HCT116 (cell line): Measurements from ENCODE around the gene AGBL1. TPM values are rescaled to one million over a fixed set of nuclear protein-coding genes. Genes with fewer than 3 reads are reported as not detected.

Experiments
- ATAC-seq: fragments of 200-7000 bp; cut with Tn5 transposase; 2 replicates; pipeline ENCODE4 v1.9.1; 2020; ENCODE audit warnings: mild to moderate bottlenecking, moderate library complexity
- BruUV-seq: library from RNA; stranded (reverse); fragments of 400-500 nt; replicated peaks from 2 replicates; lab custom pipeline; 2021; lab: Mats Ljungman, UMichigan
- CTCF ChIA-PET: fragments of 300-600 bp; sonication (Branson Sonifier 250); formaldehyde crosslinking; loops from one replicate; lab custom pipeline; 2021; ENCODE audit warnings: antibody characterized with exemption; lab: Charles Lee
- POLR2A ChIA-PET: fragments of 300-600, 350-600 bp; sonication (Branson Sonifier 250); formaldehyde crosslinking; loops from one replicate; lab custom pipeline; 2021; ENCODE audit warnings: antibody characterized with exemption; lab: Charles Lee
- RAD21 ChIA-PET, 2 experiments: fragments of 300-600 bp; sonication (Branson Sonifier 250); formaldehyde crosslinking; loops; one replicate each; lab custom pipeline; 2023; ENCODE audit warnings: low total read pairs in 2 of 2; ENCODE audit not compliant: uncharacterized antibody in 2 of 2, unreplicated experiment in 2 of 2, low non-redundant PET in 1 of 2; lab: Charles Lee
- DNase-seq: peaks from one replicate; pipeline ENCODE4 v3.0.0-alpha.2; 2010; ENCODE audit warnings: low read depth, low spot score
- H2AFZ ChIP-seq: fragments of 200-600 bp; shearing (Covaris generic), sonication (generic); 2 replicates; pipeline ENCODE4 v1.6.1; 2017; ENCODE audit warnings: low read depth, mixed run types, mixed read lengths, antibody characterized with exemption, low read length; ENCODE audit not compliant: poor library complexity, severe bottlenecking
- H3K27ac ChIP-seq: 2 replicates; pipeline ENCODE4 v1.5.1; 2012; ENCODE audit warnings: low read depth, low read length
- H3K27me3 ChIP-seq: fragments of 200-600 bp; sonication (generic); 2 replicates; pipeline ENCODE4 v1.6.1; 2016; ENCODE audit warnings: mixed run types, low read length, mixed read lengths; ENCODE audit not compliant: insufficient read depth
- H3K36me3 ChIP-seq, 2 experiments: fragments of 200-500 bp in 1 of 2; fragments of 200-600 bp in 1 of 2; sonication (Bioruptor generic) in 1 of 2; sonication (generic) in 1 of 2; 2 replicates each; pipeline versions ENCODE4 v1.5.1 to v1.6.1; 2014 to 2016; ENCODE audit warnings: low read length in 2 of 2, inconsistent platforms in 1 of 2, mixed read lengths in 1 of 2, mixed run types in 1 of 2; ENCODE audit not compliant: insufficient read depth in 2 of 2, control insufficient read depth in 1 of 2
- H3K4me1 ChIP-seq, 2 experiments: fragments of 200-600 bp in 1 of 2; sonication (generic) in 1 of 2; 2 replicates each; pipeline versions ENCODE4 v1.5.1 to v1.6.1; 2012 to 2017; ENCODE audit warnings: low read length in 2 of 2, inconsistent platforms in 1 of 2, mild to moderate bottlenecking in 1 of 2, mixed read lengths in 1 of 2, mixed run types in 1 of 2, moderate library complexity in 1 of 2; ENCODE audit not compliant: insufficient read depth in 2 of 2, control insufficient read depth in 1 of 2
- H3K4me2 ChIP-seq: fragments of 200-600 bp; sonication (generic); 2 replicates; pipeline ENCODE4 v1.6.1; 2017; ENCODE audit warnings: mixed run types, low read length, mixed read lengths
- H3K4me3 ChIP-seq, 2 experiments: fragments of 200-600 bp in 1 of 2; sonication (generic) in 1 of 2; replicated peaks in 1 of 2; 2 replicates each; pipeline ENCODE4 v1.5.1; 2011 to 2016; ENCODE audit warnings: low read length in 2 of 2, control low read depth in 1 of 2, low read depth in 1 of 2, mild to moderate bottlenecking in 1 of 2, mixed read lengths in 1 of 2, mixed run types in 1 of 2
- H3K79me2 ChIP-seq: fragments of 200-600 bp; sonication (generic); 2 replicates; pipeline ENCODE4 v1.6.1; 2017; ENCODE audit warnings: mild to moderate bottlenecking, mixed run types, low read length, moderate library complexity, mixed read lengths; ENCODE audit not compliant: insufficient read depth
- H3K9ac ChIP-seq: fragments of 200-600 bp; sonication (generic); 2 replicates; pipeline ENCODE4 v1.6.1; 2016; ENCODE audit warnings: low read length, mixed read lengths
- H3K9me2 ChIP-seq: fragments of 200-600 bp; sonication (generic), shearing (Covaris generic); 2 replicates; pipeline ENCODE4 v1.6.1; 2017; ENCODE audit warnings: mixed run types, mild to moderate bottlenecking, moderate library complexity; ENCODE audit not compliant: insufficient read depth
- H3K9me3 ChIP-seq, 2 experiments: fragments of 200-500 bp in 1 of 2; fragments of 200-600 bp in 1 of 2; sonication (Bioruptor generic) in 1 of 2; sonication (generic) in 1 of 2; 2 replicates each; pipeline ENCODE4 v1.6.1; 2014 to 2017; ENCODE audit warnings: low read length in 2 of 2, mixed read lengths in 2 of 2, inconsistent platforms in 1 of 2, low read depth in 1 of 2, mild to moderate bottlenecking in 1 of 2, mixed run types in 1 of 2, moderate library complexity in 1 of 2; ENCODE audit not compliant: control insufficient read depth in 1 of 2, insufficient read depth in 1 of 2
- H4K20me1 ChIP-seq: fragments of 200-600 bp; sonication (generic), shearing (Covaris generic); 2 replicates; pipeline ENCODE4 v1.6.1; 2017; ENCODE audit warnings: mixed run types, mild to moderate bottlenecking, moderate library complexity; ENCODE audit not compliant: insufficient read depth
- CBX3 ChIP-seq: IDR thresholded peaks from 2 replicates; pipeline ENCODE4 v1.6.1; 2012; ENCODE audit warnings: low read depth
- CEBPB ChIP-seq: IDR thresholded peaks from 2 replicates; pipeline ENCODE4 v1.6.1; 2012; ENCODE audit warnings: low read depth
- EGR1 ChIP-seq: IDR thresholded peaks from 2 replicates; pipeline ENCODE4 v1.6.1; 2012; ENCODE audit warnings: low read depth
- ELF1 ChIP-seq: IDR thresholded peaks from 2 replicates; pipeline ENCODE4 v1.6.1; 2012; ENCODE audit warnings: low read depth, borderline replicate concordance
- EZH2 ChIP-seq: fragments of 200-600 bp; sonication (generic); IDR thresholded peaks from 2 replicates; pipeline ENCODE4 v1.6.1; 2017; ENCODE audit warnings: antibody characterized with exemption, mixed run types
- EZH2phosphoT487 ChIP-seq: fragments of 200-600 bp; IDR thresholded peaks from 2 replicates; pipeline ENCODE4 v1.6.1; 2018; ENCODE audit warnings: antibody characterized with exemption, borderline replicate concordance
- FOSL1 ChIP-seq: IDR thresholded peaks from 2 replicates; pipeline ENCODE4 v1.6.1; 2012; ENCODE audit warnings: low read depth
- JUND ChIP-seq: IDR thresholded peaks from 2 replicates; pipeline ENCODE4 v1.6.1; 2012
- POLR2A ChIP-seq: IDR thresholded peaks from 2 replicates; pipeline ENCODE4 v1.7.0; 2011; ENCODE audit warnings: borderline replicate concordance; ENCODE audit not compliant: insufficient read depth, insufficient read length; ENCODE audit errors: extremely low read depth
- POLR2AphosphoS5 ChIP-seq: IDR thresholded peaks from 2 replicates; pipeline ENCODE4 v1.6.1; 2011; ENCODE audit warnings: mild to moderate bottlenecking, low read depth, low read length, moderate library complexity
- RAD21 ChIP-seq: IDR thresholded peaks from 2 replicates; pipeline ENCODE4 v1.6.1; 2012; ENCODE audit warnings: low read depth, mild to moderate bottlenecking
- SIN3A ChIP-seq: IDR thresholded peaks from 2 replicates; pipeline ENCODE4 v1.6.1; 2012; ENCODE audit warnings: low read depth
- SRF ChIP-seq: IDR thresholded peaks from 2 replicates; pipeline ENCODE4 v1.6.1; 2012; ENCODE audit warnings: low read depth
- TCF7L2 ChIP-seq: IDR thresholded peaks from 2 replicates; pipeline ENCODE4 v1.7.0; 2011; ENCODE audit warnings: borderline replicate concordance, inconsistent platforms; ENCODE audit not compliant: insufficient read depth, insufficient read length; ENCODE audit errors: extremely low read depth
- YY1 ChIP-seq: IDR thresholded peaks from 2 replicates; pipeline ENCODE4 v1.6.1; 2011; ENCODE audit warnings: low read length, low read depth, moderate library complexity, mild to moderate bottlenecking; ENCODE audit not compliant: insufficient replicate concordance; ENCODE audit errors: extremely low read depth
- ZFX ChIP-seq: fragments of 450-650 bp; IDR thresholded peaks from 2 replicates; pipeline ENCODE4 v1.6.1; 2017
- intact Hi-C: fragments of 100-400 bp; cut with micrococcal nuclease; formaldehyde crosslinking; loops from 2 replicates; pipeline ENCODE4 v1.10.0; 2022
- total RNA-seq: library from RNA; stranded (reverse); gene quantifications from one replicate; pipeline ENCODE4 v1.2.1, GENCODE V29; 2021; ENCODE audit not compliant: unreplicated experiment
- TF ChIP-seq, protein P1 (sequence below): IDR thresholded peaks from 2 replicates; pipeline ENCODE4 v1.6.1; 2011; ENCODE audit warnings: mild to moderate bottlenecking, low read length, moderate library complexity; ENCODE audit not compliant: insufficient replicate concordance; ENCODE audit errors: extremely low read depth
- TF ChIP-seq, protein P2 (sequence below): IDR thresholded peaks from 2 replicates; pipeline ENCODE4 v1.6.1; 2012
- TF ChIP-seq, protein P3 (sequence below): IDR thresholded peaks from 2 replicates; pipeline ENCODE4 v1.6.1; 2012

The AGBL1 gene
- total RNA-seq, 1 experiment from 2014 or later: not detected

DNA sequence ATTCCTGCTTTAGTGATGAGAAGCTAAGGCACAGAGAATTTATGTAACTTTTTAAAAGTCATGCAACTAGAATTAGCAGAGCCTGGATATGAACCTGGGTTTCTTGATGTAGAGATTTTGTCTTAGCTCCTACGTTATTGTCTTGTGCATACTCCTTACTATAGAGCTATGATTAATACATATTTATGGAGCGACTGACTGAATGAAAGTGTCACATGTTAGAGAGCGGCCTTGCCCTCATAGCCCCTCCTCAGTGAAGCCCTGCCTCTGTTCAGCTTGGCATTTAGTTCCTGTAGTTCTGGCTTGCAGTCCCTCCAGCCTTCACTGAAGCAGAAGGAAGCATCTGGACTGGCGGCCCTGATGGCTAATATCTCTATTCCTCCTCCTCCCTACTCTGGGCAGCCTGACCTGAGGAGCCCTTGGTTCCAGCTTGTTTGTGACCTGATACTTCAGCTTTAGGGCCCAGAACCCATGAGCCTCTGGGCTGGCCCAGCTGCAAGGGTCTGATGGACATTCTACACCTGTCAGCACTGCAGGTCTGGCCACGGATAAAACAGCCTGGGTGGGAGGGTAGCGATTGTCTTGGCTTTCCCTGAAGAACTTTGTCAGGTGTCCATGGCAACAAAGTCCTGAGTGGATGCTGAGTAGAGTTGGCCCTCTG is 13.4 kb upstream of the AGBL1 start:
- no peak for ATAC-seq
- H3K4me2 ChIP-seq: no peak overlapping the region
- DNase-seq: no peak
- H3K4me3 ChIP-seq: no peak overlapping the region
- H3K27ac ChIP-seq: no peak overlapping the region
- H4K20me1 ChIP-seq: no peaks in the 10 kb centered on the region
- no peaks in the 10 kb centered on the region for H3K4me1 ChIP-seq
- no peaks in the 10 kb centered on the region for H3K9me2 ChIP-seq
- TF ChIP-seq, protein P1, sequence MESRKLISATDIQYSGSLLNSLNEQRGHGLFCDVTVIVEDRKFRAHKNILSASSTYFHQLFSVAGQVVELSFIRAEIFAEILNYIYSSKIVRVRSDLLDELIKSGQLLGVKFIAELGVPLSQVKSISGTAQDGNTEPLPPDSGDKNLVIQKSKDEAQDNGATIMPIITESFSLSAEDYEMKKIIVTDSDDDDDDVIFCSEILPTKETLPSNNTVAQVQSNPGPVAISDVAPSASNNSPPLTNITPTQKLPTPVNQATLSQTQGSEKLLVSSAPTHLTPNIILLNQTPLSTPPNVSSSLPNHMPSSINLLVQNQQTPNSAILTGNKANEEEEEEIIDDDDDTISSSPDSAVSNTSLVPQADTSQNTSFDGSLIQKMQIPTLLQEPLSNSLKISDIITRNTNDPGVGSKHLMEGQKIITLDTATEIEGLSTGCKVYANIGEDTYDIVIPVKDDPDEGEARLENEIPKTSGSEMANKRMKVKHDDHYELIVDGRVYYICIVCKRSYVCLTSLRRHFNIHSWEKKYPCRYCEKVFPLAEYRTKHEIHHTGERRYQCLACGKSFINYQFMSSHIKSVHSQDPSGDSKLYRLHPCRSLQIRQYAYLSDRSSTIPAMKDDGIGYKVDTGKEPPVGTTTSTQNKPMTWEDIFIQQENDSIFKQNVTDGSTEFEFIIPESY: no peak
- no peak for TF ChIP-seq POLR2AphosphoS5
- TF ChIP-seq YY1: no peak
- TF ChIP-seq EZH2: no peak
- no peak for TF ChIP-seq JUND
- TF ChIP-seq EZH2phosphoT487: no peak
- TF ChIP-seq, protein P2, sequence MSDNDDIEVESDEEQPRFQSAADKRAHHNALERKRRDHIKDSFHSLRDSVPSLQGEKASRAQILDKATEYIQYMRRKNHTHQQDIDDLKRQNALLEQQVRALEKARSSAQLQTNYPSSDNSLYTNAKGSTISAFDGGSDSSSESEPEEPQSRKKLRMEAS: no peak
- no peak for TF ChIP-seq POLR2A
- TF ChIP-seq CEBPB: no peak
- TF ChIP-seq FOSL1: no peak
- no peak for TF ChIP-seq CBX3
- no peak for TF ChIP-seq RAD21
- no peak for TF ChIP-seq TCF7L2
- TF ChIP-seq SRF: no peak
- TF ChIP-seq SIN3A: no peak
- TF ChIP-seq ZFX: no peak
- TF ChIP-seq EGR1: no peak
- TF ChIP-seq ELF1: no peak
- TF ChIP-seq, protein P3, sequence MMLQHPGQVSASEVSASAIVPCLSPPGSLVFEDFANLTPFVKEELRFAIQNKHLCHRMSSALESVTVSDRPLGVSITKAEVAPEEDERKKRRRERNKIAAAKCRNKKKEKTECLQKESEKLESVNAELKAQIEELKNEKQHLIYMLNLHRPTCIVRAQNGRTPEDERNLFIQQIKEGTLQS: no peak
- intact Hi-C loops: no loop called here
- H3K9me3 ChIP-seq: no peaks in the 10 kb centered on the region
- H2AFZ ChIP-seq: no peak overlapping the region
- CTCF ChIA-PET: no interaction called here
- RAD21 ChIA-PET: no interaction called here
- POLR2A ChIA-PET: no interaction called here
- peaks cover 6% of the 10 kb centered on the region; the same call in 1 of the 2 replicates for H3K27me3 ChIP-seq
- no peak overlapping the region for H3K9ac ChIP-seq
- BruUV-seq: no TSS peak
- H3K36me3 ChIP-seq: no peaks in the 10 kb centered on the region
- no peaks in the 10 kb centered on the region for H3K79me2 ChIP-seq
